ENCODE results near the gene WEE1. TPM values are rescaled to one million over a fixed set of nuclear protein-coding genes. Genes with fewer than 3 reads are reported as not detected.

Gene WEE1
- total RNA-seq, 1 donor from 2014 or later = 40.1 TPM

Other genes with a start within 250 kb of the WEE1 start
- gene IPO7, start 189.0 kb upstream of the WEE1 start, total RNA-seq = 130 TPM
- 22.7 TPM for gene ZNF143, start 112.7 kb upstream of the WEE1 start, total RNA-seq
- 22.6 TPM for gene SWAP70, start 90.4 kb downstream of the WEE1 start, total RNA-seq

Measured in Right ventricle myocardium inferior (tissue), 1 donor.